CD4-positive, CD25-positive, alpha-beta regulatory T cell (primary cell): ENCODE measurements around the gene OTULINL. TPM values are rescaled to one million over a fixed set of nuclear protein-coding genes. Genes with fewer than 3 reads are reported as not detected.

ENCODE experiments used
- ATAC-seq, 2 donors: fragments of 150-1000 bp; cut with Tn5 transposase; one replicate each; pipeline ENCODE4 v1.10.0; 2021; ENCODE audit warnings: low read depth in 2 of 2, moderate number of reproducible peaks in 2 of 2, moderate library complexity in 1 of 2
- DNase-seq, 3 donors: peaks; one replicate each; pipeline versions ENCODE4 v3.0.0 to v3.0.0-alpha.2; 2012 to 2022; ENCODE audit warnings: mixed read lengths in 1 of 3
- H3K27ac ChIP-seq: one replicate; pipeline ENCODE4 v1.7.0; 2013; ENCODE audit warnings: mild to moderate bottlenecking, low read length; ENCODE audit not compliant: insufficient read depth, poor library complexity, severe bottlenecking
- H3K27me3 ChIP-seq: one replicate; pipeline ENCODE4 v1.7.0; 2013; ENCODE audit warnings: low read length; ENCODE audit not compliant: control insufficient read depth, insufficient read depth
- H3K36me3 ChIP-seq: one replicate; pipeline ENCODE4 v1.7.0; 2013; ENCODE audit warnings: mild to moderate bottlenecking, low read length, moderate library complexity; ENCODE audit not compliant: control insufficient read depth, insufficient read depth
- H3K4me1 ChIP-seq: 2 replicates; pipeline ENCODE4 v1.7.0; 2013; ENCODE audit warnings: mild to moderate bottlenecking, low read length; ENCODE audit not compliant: insufficient read depth, control insufficient read depth, poor library complexity, severe bottlenecking
- H3K4me3 ChIP-seq: one replicate; pipeline ENCODE4 v1.7.0; 2013; ENCODE audit warnings: low read depth, mild to moderate bottlenecking, low read length, moderate library complexity
- H3K9me3 ChIP-seq, 2 experiments: 1 replicate in 1 of 2; 2 replicates in 1 of 2; pipeline ENCODE4 v1.7.0; 2013; ENCODE audit warnings: low read length in 2 of 2, mild to moderate bottlenecking in 1 of 2, moderate library complexity in 1 of 2; ENCODE audit not compliant: control insufficient read depth in 2 of 2
- H3K27ac Mint-ChIP-seq, 3 donors: one replicate each; pipeline ENCODE4 v1.8.0; 2020 to 2022; ENCODE audit warnings: mild to moderate bottlenecking in 3 of 3, mixed read lengths in 3 of 3, moderate library complexity in 2 of 3
- H3K27me3 Mint-ChIP-seq: one replicate; pipeline ENCODE4 v1.8.0; 2022; ENCODE audit warnings: mild to moderate bottlenecking, mixed read lengths
- H3K36me3 Mint-ChIP-seq: one replicate; pipeline ENCODE4 v1.8.0; 2020; ENCODE audit warnings: mixed read lengths
- H3K4me1 Mint-ChIP-seq, 4 donors: one replicate each; pipeline ENCODE4 v1.8.0; 2020 to 2022; ENCODE audit warnings: mixed read lengths in 4 of 4, mild to moderate bottlenecking in 1 of 4
- H3K4me3 Mint-ChIP-seq, 4 donors: one replicate each; pipeline ENCODE4 v1.8.0; 2020 to 2022; ENCODE audit warnings: mild to moderate bottlenecking in 4 of 4, mixed read lengths in 4 of 4, moderate library complexity in 3 of 4
- H3K9me3 Mint-ChIP-seq, 7 donors: one replicate each; pipeline ENCODE4 v1.8.0; 2020 to 2022; ENCODE audit warnings: mixed read lengths in 7 of 7, mild to moderate bottlenecking in 3 of 7, moderate library complexity in 2 of 7
- polyA plus RNA-seq, 4 donors: library from polyadenylated mRNA; unstranded; fragments of 300-500 nt; fragmentation: Illumina TruSeq; gene quantifications; one replicate each; pipeline ENCODE4 v1.2.3, GENCODE V29; 2021
- total RNA-seq: library from RNA; stranded (reverse); gene quantifications from one replicate; pipeline ENCODE4 v1.2.3, GENCODE V29; 2022

Gene OTULINL
- total RNA-seq (47.1 TPM), polyA plus RNA-seq (10 to 100 TPM; 41.5 to 69.4 (median 51.9) TPM)

DNA sequence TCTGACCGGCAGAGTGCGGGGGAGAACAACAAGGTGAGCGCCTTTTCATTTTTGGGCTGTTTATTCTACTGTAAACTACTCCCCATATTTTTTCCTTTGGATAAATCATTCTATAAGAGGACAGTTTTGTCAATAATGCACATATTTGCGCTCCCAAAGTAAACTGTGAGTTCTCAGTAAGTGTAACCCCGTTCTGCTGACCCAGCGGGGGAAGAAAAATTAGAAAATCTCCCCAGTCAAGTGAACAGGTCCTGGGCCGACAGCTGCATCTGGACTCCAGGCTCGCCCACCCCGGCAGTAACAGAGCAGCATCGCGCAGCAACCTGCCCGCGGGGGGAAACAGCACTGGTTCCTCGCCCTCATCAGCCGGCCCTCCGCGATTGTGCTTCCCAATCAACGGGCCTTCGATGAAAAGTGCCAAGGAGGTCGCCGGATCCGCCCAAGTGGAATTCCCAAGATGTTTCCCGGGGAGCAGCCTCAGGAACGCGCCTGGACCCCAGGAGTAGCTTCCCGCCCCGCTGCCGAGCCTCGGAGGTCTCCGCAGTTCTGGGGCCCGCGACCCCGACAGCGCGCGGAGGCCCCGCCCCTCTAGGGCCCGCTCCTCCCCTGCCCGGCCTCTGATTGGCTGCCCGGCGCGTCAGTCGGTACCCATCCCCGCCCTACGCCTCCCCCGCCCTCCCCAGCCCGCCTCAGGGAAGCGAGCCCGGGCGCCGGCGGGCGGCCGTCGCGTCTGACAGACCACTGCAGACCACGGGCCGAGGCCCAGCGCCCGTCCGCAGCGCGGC is at the start of gene OTULINL:
OTULINL (plus strand) TSS at position 687 of the 785 bp plus-strand sequence. CDS start 103 bp downstream, outside the sequence.
- H3K9me3 ChIP-seq, result no peaks in the 10 kb centered on the region
- no peaks in the 10 kb centered on the region for H3K27me3 ChIP-seq
- H3K36me3 Mint-ChIP-seq, result peaks cover 3% of the 10 kb centered on the region
- no peaks in the 10 kb centered on the region for H3K9me3 Mint-ChIP-seq
- ATAC-seq (peak; percentile 84 to 85), DNase-seq (peak; percentile 81 to 86 (median 84))
- peak within 1 kb of the TSS; percentile 91 to 97 (median 94) for H3K4me3 Mint-ChIP-seq
- peak within 1 kb of the TSS; percentile 77 for H3K4me3 ChIP-seq
- H3K27me3 Mint-ChIP-seq, result peaks cover 8% of the 10 kb centered on the region
- H3K27ac ChIP-seq, result peak within 1 kb of the TSS; percentile 83
- H3K36me3 ChIP-seq, result no peaks in the 10 kb centered on the region
- peak within 1 kb of the TSS; percentile 84 to 93 (median 85) for H3K27ac Mint-ChIP-seq
- peaks cover 47% of the 10 kb centered on the region for H3K4me1 ChIP-seq
- peaks cover 19 to 46% (median 34%) of the 10 kb centered on the region in 4 donors for H3K4me1 Mint-ChIP-seq

DNA sequence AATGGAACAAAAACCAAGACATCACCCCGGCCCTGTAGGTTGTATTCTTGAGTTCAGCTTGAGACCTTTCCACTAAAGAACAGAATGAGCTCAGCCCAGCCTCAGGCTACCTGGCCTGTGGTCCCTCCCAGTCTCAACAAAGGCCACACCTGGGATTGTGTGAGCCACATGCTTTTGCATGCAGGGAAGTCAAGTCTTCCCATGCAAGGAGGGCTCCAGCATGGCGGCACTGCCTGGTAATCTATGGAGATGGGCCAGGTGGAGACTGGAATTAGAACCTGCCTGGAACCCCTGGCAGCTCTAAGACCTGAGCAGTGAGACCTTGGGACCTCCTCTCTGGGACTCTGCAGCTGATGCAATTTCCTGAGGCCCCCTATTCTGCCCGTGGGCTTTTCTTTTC is 49.4 kb upstream of the OTULINL start:
- Histone ChIP-seq H3K36me3 (no peaks in the 10 kb centered on the region), H3K27me3 (no peaks in the 10 kb centered on the region), H3K27ac (no peak overlapping the region), H3K9me3 (no peaks in the 10 kb centered on the region), H3K4me1 (no peaks in the 10 kb centered on the region), H3K4me3 (no peak overlapping the region)
- Mint-ChIP-seq H3K36me3 (no peaks in the 10 kb centered on the region), H3K4me3 (no peak overlapping the region), H3K27ac (no peak overlapping the region), H3K4me1 (peaks cover 0 to 5% (median 0%) of the 10 kb centered on the region in 4 donors), H3K27me3 (no peaks in the 10 kb centered on the region), H3K9me3 (peaks cover 0 to 1% (median 0%) of the 10 kb centered on the region in 7 donors)
- DNase-seq (no peak), ATAC-seq (no peak)

DNA sequence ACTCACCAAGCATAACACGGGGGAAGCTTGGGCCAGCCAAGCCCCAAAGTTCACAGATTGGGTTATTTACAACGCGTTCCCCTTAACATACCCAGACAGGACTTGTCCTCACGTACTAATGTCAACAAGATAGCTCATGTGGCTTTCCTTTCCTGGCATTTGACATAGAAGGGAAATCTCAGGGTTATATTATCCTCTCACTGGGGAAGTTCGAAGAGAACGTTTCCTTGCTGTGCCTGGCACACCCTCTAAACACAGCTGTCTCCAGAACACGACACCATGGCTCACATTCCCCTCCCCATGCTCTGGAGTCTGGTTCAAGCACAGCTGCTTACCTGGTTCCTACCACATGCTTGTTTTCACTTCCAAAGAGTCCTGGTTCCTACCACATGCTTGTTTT is 46.8 kb upstream of the OTULINL start:
- H3K27ac Mint-ChIP-seq, result no peak overlapping the region
- peaks cover 0 to 2% (median 1%) of the 10 kb centered on the region in 7 donors for H3K9me3 Mint-ChIP-seq
- DNase-seq (no peak), ATAC-seq (no peak)
- peaks cover 4% of the 10 kb centered on the region for H3K27me3 Mint-ChIP-seq
- H3K36me3 ChIP-seq, result no peaks in the 10 kb centered on the region
- H3K36me3 Mint-ChIP-seq, result no peaks in the 10 kb centered on the region
- no peak overlapping the region for H3K4me3 ChIP-seq
- no peaks in the 10 kb centered on the region for H3K27me3 ChIP-seq
- H3K27ac ChIP-seq, result no peak overlapping the region
- peaks cover 0 to 5% (median 0%) of the 10 kb centered on the region in 4 donors for H3K4me1 Mint-ChIP-seq
- no peak overlapping the region for H3K4me3 Mint-ChIP-seq
- no peaks in the 10 kb centered on the region for H3K4me1 ChIP-seq
- no peaks in the 10 kb centered on the region for H3K9me3 ChIP-seq

DNA sequence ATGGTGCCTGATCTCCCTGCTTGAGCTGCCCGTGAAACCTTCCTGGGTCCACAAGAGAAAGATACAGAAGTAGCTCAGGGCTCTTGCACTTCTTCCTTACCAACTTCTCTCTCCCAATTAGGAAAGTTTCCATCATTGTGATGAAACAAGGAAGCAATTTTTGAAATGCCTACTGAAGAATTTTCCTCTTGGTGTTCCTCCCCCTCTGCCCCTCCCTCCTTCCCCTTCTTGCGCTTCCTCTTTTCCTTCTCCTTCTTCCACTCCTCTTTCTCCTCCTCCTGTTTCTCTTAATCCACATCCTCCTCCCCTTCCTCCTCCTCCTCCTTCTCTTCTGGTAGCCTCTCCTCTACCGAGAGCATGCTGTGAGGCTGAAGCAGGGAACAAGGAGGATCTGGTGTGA is 36.3 kb upstream of the OTULINL start:
- Histone ChIP-seq H3K4me3 (no peak overlapping the region), H3K36me3 (no peaks in the 10 kb centered on the region), H3K4me1 (no peaks in the 10 kb centered on the region), H3K27me3 (no peaks in the 10 kb centered on the region), H3K9me3 (peaks cover 9 to 11% of the 10 kb centered on the region in 2 experiments), H3K27ac (no peak overlapping the region)
- peaks cover 0 to 18% (median 7%) of the 10 kb centered on the region in 7 donors for H3K9me3 Mint-ChIP-seq
- peaks cover 0 to 4% (median 0%) of the 10 kb centered on the region in 4 donors for H3K4me1 Mint-ChIP-seq
- H3K27ac Mint-ChIP-seq, result no peak overlapping the region
- ATAC-seq, result no peak
- H3K4me3 Mint-ChIP-seq, result no peak overlapping the region
- H3K27me3 Mint-ChIP-seq, result peaks cover 30% of the 10 kb centered on the region
- DNase-seq, result no peak
- peaks cover 5% of the 10 kb centered on the region for H3K36me3 Mint-ChIP-seq

DNA sequence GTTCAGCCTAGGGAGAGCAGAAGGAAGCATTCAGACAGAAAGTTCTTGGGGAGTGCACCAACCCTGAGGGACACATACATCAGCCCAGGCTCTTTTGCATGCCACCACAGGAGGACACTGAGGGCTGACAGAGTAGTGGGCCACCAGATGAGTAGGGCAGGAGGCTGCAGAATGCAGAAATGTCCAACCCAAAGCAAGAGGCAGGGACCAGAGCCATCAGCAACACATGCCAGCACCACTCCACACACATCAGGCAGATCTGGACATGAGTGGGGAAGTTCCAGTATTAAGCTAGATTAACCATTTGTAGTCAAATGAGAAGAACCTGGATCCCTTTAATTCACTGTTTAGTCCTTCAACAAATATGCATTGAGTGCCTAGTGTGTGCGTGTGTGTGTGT is 35.7 kb upstream of the OTULINL start:
- Mint-ChIP-seq H3K4me1 (peaks cover 0 to 4% (median 0%) of the 10 kb centered on the region in 4 donors), H3K9me3 (peaks cover 0 to 12% (median 5%) of the 10 kb centered on the region in 7 donors), H3K36me3 (peaks cover 2% of the 10 kb centered on the region), H3K27me3 (peaks cover 30% of the 10 kb centered on the region), H3K4me3 (no peak overlapping the region), H3K27ac (no peak overlapping the region)
- ATAC-seq, result no peak
- Histone ChIP-seq H3K36me3 (no peaks in the 10 kb centered on the region), H3K9me3 (peaks cover 9 to 11% of the 10 kb centered on the region in 2 experiments), H3K4me3 (no peak overlapping the region), H3K27ac (no peak overlapping the region), H3K27me3 (no peaks in the 10 kb centered on the region), H3K4me1 (no peaks in the 10 kb centered on the region)
- DNase-seq, result no peak

DNA sequence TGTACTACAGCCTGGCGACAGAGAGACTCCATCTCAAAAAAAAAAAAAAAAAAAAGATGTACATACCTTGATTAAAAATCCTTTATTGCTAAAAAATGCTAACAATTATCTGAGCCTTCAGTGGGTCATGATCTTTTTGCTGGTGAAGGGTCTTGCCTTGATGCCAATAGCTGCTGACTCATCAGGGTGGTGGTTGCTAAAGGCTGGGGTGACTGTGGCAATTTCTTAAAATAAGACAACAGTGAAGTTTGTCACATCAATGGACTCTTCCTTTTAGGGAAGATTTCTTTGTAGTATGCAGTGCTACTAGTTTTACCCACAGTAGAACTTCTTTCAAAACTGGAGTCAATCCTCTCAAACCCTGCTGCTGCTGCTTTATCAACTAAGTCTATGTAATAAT is 33.9 kb upstream of the OTULINL start:
- no peak overlapping the region for H3K4me3 Mint-ChIP-seq
- Histone ChIP-seq H3K27ac (no peak overlapping the region), H3K27me3 (no peaks in the 10 kb centered on the region), H3K36me3 (no peaks in the 10 kb centered on the region), H3K4me3 (no peak overlapping the region), H3K9me3 (peaks cover 0 to 1% of the 10 kb centered on the region in 2 experiments), H3K4me1 (no peaks in the 10 kb centered on the region)
- DNase-seq (no peak), ATAC-seq (no peak)
- H3K9me3 Mint-ChIP-seq, result no peaks in the 10 kb centered on the region
- no peak overlapping the region for H3K27ac Mint-ChIP-seq
- H3K36me3 Mint-ChIP-seq, result no peaks in the 10 kb centered on the region
- H3K4me1 Mint-ChIP-seq, result peaks cover 0 to 4% (median 0%) of the 10 kb centered on the region in 4 donors
- peaks cover 30% of the 10 kb centered on the region for H3K27me3 Mint-ChIP-seq

DNA sequence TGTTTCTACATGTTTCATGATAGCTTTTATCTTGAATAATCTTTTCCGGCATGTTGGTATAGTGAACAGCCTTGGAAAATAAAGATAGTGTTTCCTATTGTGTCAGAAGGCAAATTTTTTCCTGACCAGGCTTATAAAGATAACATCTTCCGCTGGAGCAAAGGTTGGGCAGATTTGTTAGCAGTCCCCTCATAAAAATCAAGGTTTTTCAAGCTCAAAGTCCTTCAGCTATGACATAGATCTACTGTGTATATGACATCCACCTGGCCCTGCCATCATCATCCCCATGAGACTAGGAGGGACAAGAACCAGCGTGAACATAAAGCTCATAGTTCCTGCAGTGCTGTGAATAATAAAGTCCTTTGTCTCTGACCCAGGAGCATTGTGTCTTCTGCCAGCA is 30.4 kb upstream of the OTULINL start:
- H3K4me1 Mint-ChIP-seq, result peaks cover 0 to 4% (median 0%) of the 10 kb centered on the region in 4 donors
- peaks cover 0 to 2% (median 0%) of the 10 kb centered on the region in 7 donors for H3K9me3 Mint-ChIP-seq
- Histone ChIP-seq H3K27ac (no peak overlapping the region), H3K27me3 (no peaks in the 10 kb centered on the region), H3K9me3 (peaks cover 0 to 3% of the 10 kb centered on the region in 2 experiments), H3K4me1 (no peaks in the 10 kb centered on the region), H3K4me3 (no peak overlapping the region), H3K36me3 (no peaks in the 10 kb centered on the region)
- peaks cover 23% of the 10 kb centered on the region for H3K27me3 Mint-ChIP-seq
- H3K4me3 Mint-ChIP-seq, result no peak overlapping the region
- no peak for DNase-seq
- ATAC-seq, result no peak
- H3K36me3 Mint-ChIP-seq, result no peaks in the 10 kb centered on the region
- H3K27ac Mint-ChIP-seq, result no peak overlapping the region
